Effector CD4-positive, alpha-beta T cell (primary cell): ENCODE results near the gene SPRR5. TPM values are rescaled to one million over a fixed set of nuclear protein-coding genes. Genes with fewer than 3 reads are reported as not detected.

Experiments
- DNase-seq: peaks from one replicate; pipeline ENCODE4 v3.0.0-alpha.2; 2020
- total RNA-seq: gene quantifications from one replicate; lab custom pipeline; 2026; lab: John Stamatoyannopoulos, UW

The SPRR5 gene
- total RNA-seq = not detected

GRCh38 chr1:152946651-152947256 is at the start of gene SPRR5:
Gene SPRR5, plus strand, starts transcription at chr1:152947206. Its CDS starts 1,349 bp downstream, at chr1:152948555.
- DNase-seq = no peak

- no peak for DNase-seq
Observed at GRCh38 chr1:152899027-152899426, 48.0 kb upstream of the SPRR5 start.

- no peak for DNase-seq
Observed at GRCh38 chr1:152899883-152900282, 47.1 kb upstream of the SPRR5 start.

GRCh38 chr1:152901631-152902030 is 45.4 kb upstream of the SPRR5 start:
- DNase-seq = no peak

DNA sequence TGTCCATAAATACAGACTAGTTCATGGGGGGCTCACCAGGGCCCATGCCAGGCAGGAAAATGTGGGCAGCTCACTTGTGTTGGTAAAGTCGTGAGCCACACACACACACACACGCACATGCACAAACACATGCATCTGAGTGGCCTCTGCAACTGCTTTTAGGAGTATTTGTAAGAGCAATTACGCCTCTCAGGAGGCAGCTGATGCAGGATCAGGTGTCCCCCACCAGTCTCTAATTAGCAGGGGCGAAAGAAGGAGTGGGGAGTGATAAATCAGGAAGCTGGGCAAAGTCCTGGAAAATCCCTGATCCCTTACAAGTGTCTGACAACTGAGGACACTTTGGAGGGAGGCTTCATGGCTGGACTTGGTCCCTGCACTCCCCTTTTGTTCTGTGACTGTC is 44.4 kb upstream of the SPRR5 start:
- DNase-seq = no peak

GRCh38 chr1:152904688-152905440 is 42.1 kb upstream of the SPRR5 start:
- no peak for DNase-seq

- DNase-seq = no peak
Observed at GRCh38 chr1:152906023-152906565, 40.9 kb upstream of the SPRR5 start.

DNA sequence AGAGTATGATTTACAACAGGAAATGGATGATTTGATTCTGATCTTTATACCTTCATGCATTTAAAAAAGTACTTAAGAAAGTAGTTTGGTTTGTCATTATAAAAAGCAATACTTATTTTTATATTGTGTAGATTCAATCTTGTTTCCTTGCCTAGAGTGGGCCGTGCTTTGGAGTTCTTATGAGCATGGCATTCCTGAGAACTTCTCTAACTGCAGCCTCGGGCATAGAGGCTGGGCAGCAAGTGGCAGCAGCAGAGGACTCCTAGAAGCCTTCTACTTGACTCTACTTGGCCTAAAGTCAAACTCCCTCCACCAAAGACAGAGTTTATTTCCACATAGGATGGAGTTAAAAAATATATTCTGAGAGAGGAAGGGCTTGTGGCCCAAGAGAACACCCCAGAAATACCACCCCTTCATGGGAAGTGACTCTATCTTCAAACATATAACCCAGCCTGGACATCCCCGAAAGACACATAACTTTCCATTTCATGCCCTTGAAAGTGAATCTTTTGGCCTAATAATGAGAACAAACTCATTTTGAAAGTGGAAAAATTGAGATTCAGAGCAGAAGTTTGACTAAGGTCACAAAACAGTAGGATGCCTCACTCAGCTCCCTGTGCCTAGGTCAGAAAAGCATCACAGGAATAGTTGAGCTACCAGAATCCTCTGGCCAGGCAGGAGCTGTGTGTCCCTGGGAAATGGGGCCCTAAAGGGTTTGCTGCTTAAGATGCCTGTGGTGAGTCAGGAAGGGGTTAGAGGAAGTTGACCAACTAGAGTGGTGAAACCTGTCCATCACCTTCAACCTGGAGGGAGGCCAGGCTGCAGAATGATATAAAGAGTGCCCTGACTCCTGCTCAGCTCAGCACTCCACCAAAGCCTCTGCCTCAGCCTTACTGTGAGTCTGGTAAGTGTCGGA is 39.1 kb upstream of the SPRR5 start, which contains the start of gene IVL:
TSS of gene IVL (plus strand) at position 861 of the 916 bp plus-strand sequence. CDS start 1,252 bp downstream, outside the sequence.
- DNase-seq = no peak

DNA sequence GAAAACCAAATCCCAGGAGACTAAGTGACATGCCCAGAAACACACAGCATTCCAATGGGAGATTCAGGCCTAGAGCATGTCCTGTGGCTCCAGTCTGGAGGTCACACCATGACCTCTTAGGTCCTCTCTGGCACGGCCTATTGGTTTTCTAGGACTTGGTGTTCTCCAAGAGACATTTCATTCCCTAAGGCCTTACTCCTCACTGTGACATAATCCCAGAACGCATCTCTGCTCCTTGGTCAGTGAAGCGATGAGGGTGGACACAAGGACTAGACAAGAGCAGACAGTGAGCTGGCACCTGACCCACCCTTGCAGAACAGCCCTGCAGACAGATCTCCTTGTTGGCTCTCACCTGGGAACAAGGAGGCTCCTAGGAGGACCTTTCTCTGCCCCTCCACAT is 37.8 kb upstream of the SPRR5 start:
- DNase-seq = no peak

- no peak for DNase-seq
Observed at GRCh38 chr1:152912471-152912870, 34.5 kb upstream of the SPRR5 start.

DNA sequence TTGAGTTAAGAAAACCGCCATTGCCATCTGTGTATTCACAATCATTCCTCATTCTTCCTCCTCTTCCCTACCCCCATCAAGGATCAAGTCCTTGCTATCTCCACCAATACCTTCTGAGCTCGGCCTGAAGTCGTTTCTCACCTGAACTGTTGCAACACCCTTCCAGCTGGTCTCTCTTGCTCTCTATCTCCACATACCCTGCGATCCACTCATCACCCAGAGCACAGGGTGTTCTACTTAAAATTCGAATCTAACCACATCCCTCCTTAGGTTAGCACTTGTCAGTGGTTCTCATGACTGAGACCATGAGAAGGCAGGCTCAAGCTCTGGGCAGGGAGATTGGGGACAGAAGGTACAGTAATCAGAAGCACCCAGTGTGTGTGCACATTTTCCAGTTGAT is 34.1 kb upstream of the SPRR5 start:
- DNase-seq = no peak

- DNase-seq = no peak
Observed at GRCh38 chr1:152917794-152918193, 29.2 kb upstream of the SPRR5 start.

DNA sequence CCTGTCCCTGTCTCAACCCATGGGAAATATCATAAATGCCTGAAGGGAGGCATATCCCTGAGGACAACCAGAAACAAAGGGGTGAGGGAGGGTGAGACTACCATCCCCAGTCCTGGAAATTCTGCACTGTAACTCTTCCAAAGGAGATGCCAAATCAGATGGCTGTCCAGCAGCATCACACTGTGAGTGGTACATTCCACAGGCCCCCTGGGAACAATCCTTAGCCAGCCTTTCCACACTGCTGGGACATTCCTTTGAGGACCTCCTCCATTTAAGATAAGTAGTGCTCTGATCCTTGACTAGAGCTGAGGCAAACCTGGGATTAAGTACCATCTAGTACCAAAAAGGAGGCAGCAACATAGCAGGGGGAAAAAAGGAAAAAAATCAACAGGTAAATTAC is 27.9 kb upstream of the SPRR5 start:
- no peak for DNase-seq

DNA sequence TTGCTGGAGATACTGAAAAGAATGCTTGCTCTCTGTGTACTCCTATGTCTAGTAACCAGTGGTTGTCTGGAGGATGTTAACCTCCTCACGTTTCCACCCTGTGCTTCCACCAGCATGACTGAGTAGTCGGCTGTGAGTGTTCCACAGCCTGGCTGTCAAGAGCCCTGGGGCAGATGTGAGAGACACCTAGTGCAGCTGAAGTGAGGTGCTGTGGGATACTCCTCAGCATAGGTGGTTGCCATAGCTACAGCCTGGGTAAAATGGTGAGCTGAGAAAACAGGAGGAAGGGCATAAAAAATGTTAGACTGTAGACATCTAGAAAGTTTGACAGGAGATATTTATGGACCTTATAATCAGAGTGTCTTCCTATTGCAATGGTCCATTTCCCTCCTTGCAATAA is 22.8 kb upstream of the SPRR5 start:
- no peak for DNase-seq

DNA sequence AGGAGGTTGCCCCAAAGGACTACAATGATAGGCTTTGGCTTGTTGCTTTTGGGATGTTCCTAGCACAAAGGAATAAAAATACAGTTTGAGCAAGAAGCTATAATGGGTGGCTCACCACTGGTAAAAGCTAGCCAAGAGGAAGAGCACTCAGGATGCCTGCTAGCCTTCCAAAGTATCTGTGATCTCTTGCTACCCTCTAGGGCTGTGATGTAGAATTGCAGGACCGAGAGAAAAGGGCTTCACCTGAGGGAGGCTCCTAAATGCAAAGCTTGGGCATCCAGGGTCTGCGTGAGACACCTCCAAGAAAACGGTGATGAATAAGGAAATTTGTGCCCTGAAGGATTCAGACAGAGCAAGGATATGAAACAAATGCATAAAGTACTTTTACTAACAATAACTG is 20.9 kb upstream of the SPRR5 start:
- no peak for DNase-seq

DNA sequence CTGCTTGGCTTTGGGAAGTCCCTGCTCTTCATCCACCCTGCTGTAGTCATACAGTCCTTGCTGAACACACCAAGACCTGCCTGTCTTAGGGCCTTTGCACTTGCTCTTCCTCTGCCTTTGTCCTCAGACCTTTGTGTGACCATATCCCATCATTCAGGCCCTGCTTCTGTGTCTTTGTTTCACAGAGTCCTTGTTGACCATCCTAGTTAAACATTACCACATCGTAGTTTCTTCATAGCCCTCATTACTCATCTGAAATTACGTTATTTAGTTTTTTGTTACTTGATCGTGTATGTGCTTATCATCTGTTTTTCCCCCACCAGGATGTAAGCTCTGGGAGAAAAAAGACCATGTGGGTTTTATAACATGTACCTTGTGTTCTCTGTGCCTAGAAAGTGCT is 18.3 kb upstream of the SPRR5 start:
- no peak for DNase-seq

DNA sequence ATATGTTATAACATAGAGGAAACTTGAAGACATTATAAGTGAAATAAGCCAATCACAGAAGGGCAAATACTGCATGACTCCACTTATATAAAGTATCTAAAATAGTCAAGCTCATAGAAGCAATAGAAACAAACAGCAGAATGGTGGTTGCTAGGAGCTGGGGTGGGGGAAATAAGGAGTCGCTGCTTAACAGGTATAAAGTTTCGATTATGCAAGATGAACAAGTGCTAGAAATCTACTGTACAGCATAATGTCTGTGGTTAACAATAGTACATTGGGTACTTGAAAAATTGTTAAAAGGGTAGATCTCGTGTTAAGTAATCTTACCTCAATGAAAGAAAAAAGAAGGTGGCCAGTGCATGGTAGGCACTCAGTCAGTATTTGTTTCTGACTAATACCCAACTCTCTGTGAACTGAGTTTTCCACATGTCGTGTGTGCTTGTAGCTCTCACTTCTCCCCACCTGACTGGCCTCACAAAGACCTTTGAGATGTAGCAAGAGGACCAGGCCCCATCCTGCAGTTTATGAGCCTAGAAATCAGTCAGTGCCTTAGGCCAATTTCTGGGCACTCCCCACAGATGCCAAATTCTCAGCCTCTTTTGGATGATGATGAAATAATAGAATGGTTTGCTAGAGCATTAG is 14.7 kb upstream of the SPRR5 start:
- no peak for DNase-seq

DNA sequence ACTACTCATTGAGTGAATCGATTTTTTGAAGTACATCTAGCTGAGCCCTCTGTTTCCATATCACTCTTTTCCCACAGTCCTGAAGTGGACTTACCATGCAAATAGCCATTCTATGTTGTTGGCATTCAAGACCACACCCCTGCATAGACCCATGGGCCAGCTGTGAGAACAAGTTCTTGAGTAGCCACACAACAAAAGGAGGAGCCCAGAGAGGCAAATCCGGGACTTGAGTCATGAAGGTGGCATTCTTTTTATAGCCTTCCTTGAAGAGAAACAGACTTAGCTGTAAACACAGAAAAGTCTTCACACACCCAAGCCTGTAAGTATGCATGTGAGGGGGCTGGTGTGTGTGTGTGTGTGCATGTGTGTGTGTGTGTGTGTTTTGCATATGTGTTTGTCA is 13.8 kb upstream of the SPRR5 start:
- no peak for DNase-seq

DNA sequence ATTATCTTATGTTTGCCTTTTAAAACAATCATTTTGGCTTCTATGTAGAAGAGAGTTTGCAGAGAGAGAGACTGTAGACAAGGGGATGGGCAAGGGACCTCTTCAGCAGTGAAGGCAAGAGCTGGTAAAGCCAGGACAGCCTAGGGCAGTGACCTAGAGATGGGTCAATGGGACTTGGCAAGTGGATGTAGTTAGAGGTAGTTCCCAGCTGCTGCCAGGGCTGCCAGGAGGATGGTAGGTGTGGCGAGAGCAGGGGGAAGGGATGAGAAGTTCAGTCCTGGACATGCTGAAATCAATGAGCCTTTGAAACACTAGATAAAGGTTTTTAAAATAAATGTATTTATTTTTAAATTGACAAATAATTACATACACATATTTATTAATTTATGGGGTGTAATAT is 6.4 kb upstream of the SPRR5 start:
- no peak for DNase-seq

DNA sequence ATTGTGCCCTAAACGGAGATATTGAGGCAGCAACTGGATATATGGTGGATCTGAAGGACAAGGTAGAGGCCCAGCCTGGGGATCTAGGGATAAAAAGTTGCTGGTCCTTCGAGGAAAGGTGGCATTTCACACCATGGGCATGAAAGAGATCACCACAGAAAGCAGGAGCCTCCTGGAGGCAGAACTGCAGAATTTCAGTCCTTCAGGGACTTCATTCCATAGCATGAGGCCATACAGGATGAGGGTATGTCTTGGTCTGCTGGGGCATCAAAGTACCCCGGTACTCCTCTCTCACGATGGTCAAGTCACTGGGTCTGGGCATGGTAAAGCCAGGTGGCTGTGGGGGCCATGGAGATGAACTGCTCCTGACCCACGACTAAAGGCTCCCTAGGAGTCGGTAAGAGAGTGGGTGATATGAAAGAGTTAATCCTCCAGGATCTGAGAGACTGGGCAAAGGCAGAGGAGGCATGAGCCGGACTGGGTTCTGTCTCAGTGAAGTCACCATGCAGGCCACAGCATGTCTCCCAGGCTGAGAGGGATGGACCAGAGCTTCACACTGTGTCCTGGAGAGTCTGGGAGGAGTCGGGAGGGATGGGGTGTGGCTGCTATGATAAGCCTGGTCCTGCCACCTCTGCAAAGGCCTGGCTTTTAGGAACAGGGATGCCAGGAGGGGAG is 5.8 kb upstream of the SPRR5 start:
- DNase-seq = no peak

DNA sequence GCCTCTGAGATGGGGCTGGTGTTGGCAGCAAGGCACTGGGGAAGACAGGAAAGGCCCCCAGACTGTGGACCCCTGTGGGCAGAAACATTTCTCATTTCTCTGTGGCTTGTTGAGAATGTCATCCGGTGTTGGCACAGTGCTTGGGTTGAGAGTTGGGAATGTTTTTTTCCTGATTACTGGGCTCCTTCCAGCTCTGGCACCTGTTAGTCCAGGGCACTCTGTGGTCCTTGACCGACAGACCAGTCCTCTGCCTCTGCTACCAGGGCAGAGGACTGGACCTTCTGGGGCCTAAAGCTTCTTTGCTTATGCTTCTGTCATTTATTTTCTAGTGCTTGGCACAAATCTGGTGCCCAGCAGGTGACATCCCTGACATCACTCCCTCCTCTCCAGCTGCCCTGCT is 4.8 kb upstream of the SPRR5 start:
- DNase-seq = no peak

DNA sequence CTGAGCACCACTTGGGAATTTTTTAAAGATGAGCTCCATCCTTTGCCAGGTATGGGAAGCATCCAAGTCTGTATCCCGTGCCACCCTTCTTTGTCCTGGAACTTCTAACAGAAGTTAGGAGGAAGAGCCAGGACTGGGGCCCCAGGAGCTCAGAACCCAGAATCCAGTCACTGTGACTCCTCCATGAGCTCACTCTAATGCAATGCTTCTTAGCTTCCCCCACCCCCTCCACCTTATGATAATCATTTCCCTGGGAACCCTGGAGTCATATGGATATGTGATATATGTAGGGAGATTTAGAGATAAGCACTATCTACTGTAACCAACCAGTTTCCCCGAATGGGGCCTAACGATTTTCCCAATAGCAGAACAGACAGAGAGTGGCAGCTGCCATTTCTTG is 758 bp upstream of the SPRR5 start:
- DNase-seq = no peak
